Measurements from ENCODE around the gene STX17.

DNA sequence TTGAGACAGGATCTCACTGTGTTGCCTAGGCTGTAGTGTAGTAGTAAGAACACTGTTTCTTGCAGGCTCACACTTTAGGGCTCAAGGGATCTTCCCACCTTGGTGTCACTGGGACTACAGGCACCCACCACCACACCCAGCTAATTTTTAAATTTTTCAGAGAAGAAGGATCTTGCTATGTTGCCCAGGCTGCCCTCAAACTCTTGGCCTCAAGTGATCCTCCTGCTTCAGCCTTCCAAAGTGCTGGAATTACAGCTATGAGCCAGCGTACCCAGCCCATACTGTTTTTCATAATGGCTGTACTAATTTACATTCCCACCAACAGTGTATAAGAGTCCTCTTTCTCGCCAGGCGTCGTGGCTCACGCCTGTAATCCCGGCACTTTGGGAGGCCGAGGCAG lies 5.1 kb downstream of the STX17 start:
- TF ChIP-seq TAF1 (CRISPR knock-in tag; IDR thresholded peaks at IDR 0.05): no peak
- no peak for TF ChIP-seq POLR2AphosphoS5 (IDR thresholded peaks at IDR 0.05; ENCODE audit: low read depth, low read length)
- no peak for TF ChIP-seq ZNF333 (CRISPR knock-in tag; IDR thresholded peaks at IDR 0.05; ENCODE audit: borderline replicate concordance)
- TF ChIP-seq KAT7 (CRISPR knock-in tag; IDR thresholded peaks at IDR 0.05; ENCODE audit: borderline replicate concordance): no peak
- no peak for TF ChIP-seq NR3C1 (CRISPR knock-in tag; IDR thresholded peaks at IDR 0.05)

All from HepG2 (cell line).